NCI-H82 treated with DMSO at 0.1 percent for 48 hours (cell line): ENCODE measurements around the gene NDUFB7.

Experiments
- DNase-seq: peaks from one replicate; lab custom pipeline; 2025; ENCODE audit not compliant: unreplicated experiment; lab: John Stamatoyannopoulos, UW

NDUFB7 gene

GRCh38 chr19:14526423-14526822 is 45.4 kb downstream of the NDUFB7 start:
- no peak for DNase-seq

GRCh38 chr19:14525729-14526128 is 46.1 kb downstream of the NDUFB7 start:
- DNase-seq, result no peak

GRCh38 chr19:14520543-14520942 is 51.3 kb downstream of the NDUFB7 start:
- no peak for DNase-seq

GRCh38 chr19:14519860-14520407 is 51.9 kb downstream of the NDUFB7 start:
- DNase-seq, result no peak

GRCh38 chr19:14519245-14519859 is 52.5 kb downstream of the NDUFB7 start:
- DNase-seq, result no peak

- no peak for DNase-seq
These were observed 53.9 kb downstream of the NDUFB7 start, which contains the start of gene DNAJB1 for GRCh38 chr19:14517840-14518505. Gene DNAJB1 (minus strand): TSS chr19:14518397. CDS start chr19:14518349, 48 bp downstream.

GRCh38 chr19:14517446-14517839 is 54.4 kb downstream of the NDUFB7 start:
- DNase-seq, result no peak

GRCh38 chr19:14516746-14517438 is 55.0 kb downstream of the NDUFB7 start:
- no peak for DNase-seq
